SU-DHL-6 (cell line): Measurements from ENCODE around the gene RABL6.
A peak's percentile ranks its signal among the peaks of the same experiment; 100 is the strongest.
"Not testable (repeated sequence)": the region's sequence is repeated elsewhere in the genome, so short reads cannot be mapped to it uniquely, and the experiment has no call there.

Experiments
- H2AFZ ChIP-seq: fragments of 200-600 bp; sonication (generic); 2 replicates; pipeline ENCODE4 v1.6.1; 2014; ENCODE audit warnings: low read depth, mild to moderate bottlenecking, moderate library complexity, mixed read lengths, antibody characterized with exemption, low read length; ENCODE audit not compliant: severe bottlenecking
- H3F3A ChIP-seq: fragments of 200-600 bp; shearing (Covaris generic); 2 replicates; pipeline ENCODE4 v1.6.0; 2016; ENCODE audit warnings: antibody characterized with exemption, mild to moderate bottlenecking; ENCODE audit not compliant: insufficient read depth
- H3K27ac ChIP-seq: fragments of 200-600 bp; sonication (generic); 2 replicates; pipeline ENCODE4 v1.5.1; 2016; ENCODE audit warnings: low read depth, mild to moderate bottlenecking, low read length, moderate library complexity, mixed read lengths
- H3K27me3 ChIP-seq: fragments of 200-600 bp; sonication (generic), shearing (Covaris generic); 2 replicates; pipeline ENCODE4 v1.6.0; 2014; ENCODE audit warnings: mild to moderate bottlenecking, low read length
- H3K36me3 ChIP-seq: fragments of 200-600 bp; sonication (generic); 2 replicates; pipeline ENCODE4 v1.6.1; 2014; ENCODE audit warnings: mild to moderate bottlenecking, low read length, mixed read lengths
- H3K4me2 ChIP-seq: fragments of 300-600, 200-600 bp; shearing (Covaris generic), sonication (generic); 2 replicates; pipeline ENCODE4 v1.6.0; 2014; ENCODE audit warnings: low read length, low read depth, mild to moderate bottlenecking; ENCODE audit not compliant: poor library complexity, severe bottlenecking
- H3K4me3 ChIP-seq: fragments of 200-600 bp; sonication (generic); 2 replicates; pipeline ENCODE4 v1.5.1; 2014; ENCODE audit warnings: antibody characterized with exemption, low read length, mild to moderate bottlenecking, mixed read lengths; ENCODE audit not compliant: insufficient read depth, poor library complexity, severe bottlenecking
- H3K79me2 ChIP-seq: fragments of 200-600 bp; sonication (generic); 2 replicates; pipeline ENCODE4 v1.6.1; 2014; ENCODE audit warnings: mild to moderate bottlenecking, low read length, moderate library complexity; ENCODE audit not compliant: insufficient read depth
- H3K9ac ChIP-seq: fragments of 200-600 bp; sonication (generic); 2 replicates; pipeline ENCODE4 v1.7.0; 2014; ENCODE audit warnings: mild to moderate bottlenecking, low read length
- H3K9me2 ChIP-seq: fragments of 200-600 bp; sonication (generic); replicated peaks from 2 replicates; pipeline ENCODE4 v1.6.1; 2014; ENCODE audit warnings: low read length; ENCODE audit not compliant: insufficient read depth
- H3K9me3 ChIP-seq: fragments of 200-600 bp; sonication (generic); 2 replicates; pipeline ENCODE4 v1.6.1; 2014; ENCODE audit warnings: low read length, mixed read lengths; ENCODE audit not compliant: insufficient read depth
- H4K20me1 ChIP-seq: fragments of 200-600 bp; sonication (generic); 2 replicates; pipeline ENCODE4 v1.6.1; 2014; ENCODE audit warnings: low read depth, mild to moderate bottlenecking, antibody characterized with exemption, low read length, moderate library complexity, mixed read lengths
- EZH2phosphoT487 ChIP-seq: fragments of 200-600 bp; sonication (generic), shearing (Covaris generic); conservative IDR thresholded peaks from 2 replicates; pipeline ENCODE4 v1.6.1; 2018; ENCODE audit warnings: mild to moderate bottlenecking, antibody characterized with exemption, low read length, moderate library complexity, mixed read lengths
- TF ChIP-seq, protein P1 (sequence below): fragments of 200-600 bp; sonication (generic); IDR thresholded peaks from one replicate; pipeline ENCODE4 v1.5.1; 2017; ENCODE audit warnings: antibody characterized with exemption, mild to moderate bottlenecking, low read length, moderate library complexity; ENCODE audit not compliant: insufficient read depth, poor library complexity, severe bottlenecking

Gene RABL6

DNA sequence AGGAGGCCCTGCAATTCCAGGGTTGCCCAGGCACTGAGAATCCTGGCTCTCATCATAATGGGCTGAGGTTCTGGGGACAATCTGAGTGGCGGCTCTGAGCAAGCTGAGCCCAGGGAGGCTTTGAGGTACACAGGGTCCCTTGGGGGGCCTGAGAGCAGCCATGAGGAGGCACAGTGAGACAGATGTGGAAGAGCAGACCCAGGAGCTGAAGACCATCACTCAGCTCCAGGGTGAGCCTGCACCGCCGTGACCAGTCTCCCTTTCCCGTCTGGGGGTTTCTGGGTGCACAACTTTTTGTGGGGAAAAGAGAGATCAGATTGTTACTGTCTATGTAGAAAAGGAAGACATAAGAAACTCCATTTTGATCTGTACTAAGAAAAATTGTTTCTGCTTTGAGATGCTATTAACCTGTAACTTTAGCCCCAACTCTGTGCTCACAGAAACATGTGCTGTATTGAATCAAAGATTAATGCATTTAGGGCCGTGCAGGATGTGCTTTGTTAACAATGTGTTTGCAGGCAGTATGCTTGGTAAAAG is 11.4 kb upstream of the RABL6 start, which contains the start of gene CCDC183:
Gene CCDC183 (plus strand): TSS at position 101 of the 537 bp plus-strand sequence. CDS start 60 bp downstream, at position 161.
- Histone ChIP-seq H3K4me3 (no peak within 1 kb of the TSS), H3K9me2 (no peaks in the 10 kb centered on the region), H3K79me2 (no peaks in the 10 kb centered on the region), H3K9me3 (no peaks in the 10 kb centered on the region), H3K27me3 (no peaks in the 10 kb centered on the region), H3K9ac (no peak within 1 kb of the TSS), H3K36me3 (no peaks in the 10 kb centered on the region), H4K20me1 (no peaks in the 10 kb centered on the region), H3K27ac (no peak within 1 kb of the TSS), H3K4me2 (no peak within 1 kb of the TSS), H3F3A (no peaks in the 10 kb centered on the region), H2AFZ (no peak within 1 kb of the TSS)
- TF ChIP-seq EZH2phosphoT487, result no peak
- TF ChIP-seq, protein P1, sequence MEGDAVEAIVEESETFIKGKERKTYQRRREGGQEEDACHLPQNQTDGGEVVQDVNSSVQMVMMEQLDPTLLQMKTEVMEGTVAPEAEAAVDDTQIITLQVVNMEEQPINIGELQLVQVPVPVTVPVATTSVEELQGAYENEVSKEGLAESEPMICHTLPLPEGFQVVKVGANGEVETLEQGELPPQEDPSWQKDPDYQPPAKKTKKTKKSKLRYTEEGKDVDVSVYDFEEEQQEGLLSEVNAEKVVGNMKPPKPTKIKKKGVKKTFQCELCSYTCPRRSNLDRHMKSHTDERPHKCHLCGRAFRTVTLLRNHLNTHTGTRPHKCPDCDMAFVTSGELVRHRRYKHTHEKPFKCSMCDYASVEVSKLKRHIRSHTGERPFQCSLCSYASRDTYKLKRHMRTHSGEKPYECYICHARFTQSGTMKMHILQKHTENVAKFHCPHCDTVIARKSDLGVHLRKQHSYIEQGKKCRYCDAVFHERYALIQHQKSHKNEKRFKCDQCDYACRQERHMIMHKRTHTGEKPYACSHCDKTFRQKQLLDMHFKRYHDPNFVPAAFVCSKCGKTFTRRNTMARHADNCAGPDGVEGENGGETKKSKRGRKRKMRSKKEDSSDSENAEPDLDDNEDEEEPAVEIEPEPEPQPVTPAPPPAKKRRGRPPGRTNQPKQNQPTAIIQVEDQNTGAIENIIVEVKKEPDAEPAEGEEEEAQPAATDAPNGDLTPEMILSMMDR, result no peak

DNA sequence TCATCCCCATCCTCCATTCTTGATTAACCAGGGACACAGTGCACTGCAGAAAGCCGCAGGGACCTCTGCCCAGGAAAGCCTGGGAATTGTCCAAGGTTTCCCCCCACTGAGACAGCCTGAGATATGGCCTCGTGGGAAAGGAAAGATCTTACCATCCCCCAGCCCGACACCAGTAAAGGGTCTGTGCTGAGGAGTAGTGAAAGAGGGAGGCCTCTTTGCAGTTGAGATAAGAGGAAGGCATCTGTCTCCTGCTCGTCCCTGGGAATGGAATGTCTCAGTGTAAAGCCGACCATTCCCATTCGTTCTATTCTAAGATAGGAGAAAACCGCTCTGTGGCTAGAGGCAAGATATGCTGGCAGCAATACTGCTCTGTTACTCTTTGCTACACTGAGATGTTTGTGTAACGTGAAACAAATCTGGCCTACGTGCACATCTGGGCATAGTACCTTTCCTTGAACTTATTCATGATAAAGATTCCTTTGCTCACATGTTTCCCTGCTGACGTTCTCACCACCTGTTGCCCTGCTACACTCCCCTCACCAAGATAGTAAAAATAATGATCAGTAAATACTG is 10.9 kb upstream of the RABL6 start:
- not testable (repeated sequence) for H3K4me2 ChIP-seq, H3K4me3 ChIP-seq

DNA sequence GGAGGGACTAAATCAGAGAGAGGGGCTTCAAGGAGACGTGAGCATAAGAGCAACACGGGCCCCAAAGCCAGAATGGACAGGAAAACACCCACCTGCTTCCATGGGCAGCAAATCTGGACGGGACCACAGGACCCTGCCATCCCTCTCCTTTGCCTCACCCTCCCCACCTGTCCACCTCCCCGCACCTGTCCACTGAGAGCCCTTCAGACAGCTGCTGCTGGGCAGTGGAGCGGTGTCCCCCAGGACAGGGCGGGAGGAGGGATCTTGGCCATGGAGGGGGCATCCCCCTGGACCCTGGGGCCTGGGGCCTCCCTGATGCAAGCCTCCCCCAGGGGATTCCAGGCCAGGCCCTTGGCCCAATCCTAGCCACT is 9.1 kb upstream of the RABL6 start:
- H3K27me3 ChIP-seq, result no peaks in the 10 kb centered on the region
- H3K27ac ChIP-seq, result no peak overlapping the region
- H3K9me2 ChIP-seq, result no peaks in the 10 kb centered on the region
- no peak overlapping the region for H3K4me3 ChIP-seq
- H3K79me2 ChIP-seq, result no peaks in the 10 kb centered on the region
- H4K20me1 ChIP-seq, result no peaks in the 10 kb centered on the region
- no peaks in the 10 kb centered on the region for H3F3A ChIP-seq
- no peak overlapping the region for H3K9ac ChIP-seq
- no peak overlapping the region for H2AFZ ChIP-seq
- H3K36me3 ChIP-seq, result no peaks in the 10 kb centered on the region
- no peak overlapping the region for H3K4me2 ChIP-seq
- no peaks in the 10 kb centered on the region for H3K9me3 ChIP-seq
- no peak for TF ChIP-seq EZH2phosphoT487

More for the DNA sequence above, 10.9 kb upstream of the RABL6 start:
- not testable (repeated sequence) for H3K27me3 ChIP-seq, H2AFZ ChIP-seq, H3K9ac ChIP-seq, H3K9me2 ChIP-seq, H3K79me2 ChIP-seq, H3K27ac ChIP-seq, H3F3A ChIP-seq, H3K36me3 ChIP-seq, H4K20me1 ChIP-seq, H3K9me3 ChIP-seq

DNA sequence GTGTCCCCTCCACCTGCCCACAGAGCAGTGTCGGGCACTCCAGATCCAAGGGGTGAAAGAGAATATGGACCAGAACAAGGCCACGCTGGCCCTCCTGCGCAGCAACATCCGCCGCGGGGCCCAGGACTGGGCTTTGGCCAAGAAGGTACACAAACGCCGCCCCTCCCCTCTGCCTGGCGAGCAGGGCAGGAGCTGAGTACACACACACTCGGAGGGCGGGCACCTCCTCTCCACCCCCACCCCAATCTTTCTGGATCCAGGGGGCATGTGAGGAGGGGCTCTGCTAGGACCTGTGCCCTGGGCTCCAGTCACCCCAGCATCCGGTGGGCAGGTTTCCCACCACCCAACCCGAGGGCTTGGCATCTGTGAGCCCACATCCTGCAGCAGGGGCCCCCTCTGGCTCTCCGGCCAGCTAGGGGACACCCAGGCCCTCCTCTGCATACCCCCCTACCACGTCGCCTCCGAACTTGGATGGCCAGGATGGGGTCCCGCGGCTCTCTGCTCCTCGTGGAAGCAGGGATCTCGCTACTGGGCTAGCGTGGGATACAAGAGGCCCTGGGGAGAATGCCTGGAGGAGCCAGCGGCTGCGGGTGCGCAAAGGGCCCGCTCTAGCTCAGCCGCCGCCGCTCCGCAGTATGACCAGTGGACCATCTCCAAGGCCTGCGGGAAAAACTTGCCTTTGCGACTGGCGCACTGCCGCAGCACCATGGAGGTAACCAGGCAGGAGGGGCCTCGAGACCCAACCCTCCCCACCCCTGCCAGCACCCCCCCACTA is 8.5 kb upstream of the RABL6 start:
- Histone ChIP-seq H3K36me3 (no peaks in the 10 kb centered on the region), H3K27me3 (no peaks in the 10 kb centered on the region), H3K9ac (no peak overlapping the region), H2AFZ (no peak overlapping the region), H3K79me2 (no peaks in the 10 kb centered on the region), H3K9me3 (no peaks in the 10 kb centered on the region), H3K4me3 (no peak overlapping the region), H3K4me2 (peak overlapping the region; percentile 57), H4K20me1 (no peaks in the 10 kb centered on the region), H3F3A (no peaks in the 10 kb centered on the region), H3K27ac (no peak overlapping the region), H3K9me2 (no peaks in the 10 kb centered on the region)
- no peak for TF ChIP-seq EZH2phosphoT487
